GM12864 (cell line): ENCODE measurements around the gene MAP3K3.

ENCODE experiments used
- DNase-seq: peaks from one replicate; pipeline ENCODE4 v3.0.0-alpha.2; 2011; ENCODE audit warnings: low read depth
- H3K4me3 ChIP-seq: 2 replicates; pipeline ENCODE4 v1.5.1; 2011; ENCODE audit warnings: mild to moderate bottlenecking, low read depth, low read length, control low read depth
- TF ChIP-seq, protein P1 (sequence below): IDR thresholded peaks from 2 replicates; pipeline ENCODE4 v1.5.1; 2011; ENCODE audit warnings: low read depth, mild to moderate bottlenecking, moderate library complexity, low read length, control low read depth, inconsistent platforms; ENCODE audit errors: missing control alignments

MAP3K3 gene

DNA sequence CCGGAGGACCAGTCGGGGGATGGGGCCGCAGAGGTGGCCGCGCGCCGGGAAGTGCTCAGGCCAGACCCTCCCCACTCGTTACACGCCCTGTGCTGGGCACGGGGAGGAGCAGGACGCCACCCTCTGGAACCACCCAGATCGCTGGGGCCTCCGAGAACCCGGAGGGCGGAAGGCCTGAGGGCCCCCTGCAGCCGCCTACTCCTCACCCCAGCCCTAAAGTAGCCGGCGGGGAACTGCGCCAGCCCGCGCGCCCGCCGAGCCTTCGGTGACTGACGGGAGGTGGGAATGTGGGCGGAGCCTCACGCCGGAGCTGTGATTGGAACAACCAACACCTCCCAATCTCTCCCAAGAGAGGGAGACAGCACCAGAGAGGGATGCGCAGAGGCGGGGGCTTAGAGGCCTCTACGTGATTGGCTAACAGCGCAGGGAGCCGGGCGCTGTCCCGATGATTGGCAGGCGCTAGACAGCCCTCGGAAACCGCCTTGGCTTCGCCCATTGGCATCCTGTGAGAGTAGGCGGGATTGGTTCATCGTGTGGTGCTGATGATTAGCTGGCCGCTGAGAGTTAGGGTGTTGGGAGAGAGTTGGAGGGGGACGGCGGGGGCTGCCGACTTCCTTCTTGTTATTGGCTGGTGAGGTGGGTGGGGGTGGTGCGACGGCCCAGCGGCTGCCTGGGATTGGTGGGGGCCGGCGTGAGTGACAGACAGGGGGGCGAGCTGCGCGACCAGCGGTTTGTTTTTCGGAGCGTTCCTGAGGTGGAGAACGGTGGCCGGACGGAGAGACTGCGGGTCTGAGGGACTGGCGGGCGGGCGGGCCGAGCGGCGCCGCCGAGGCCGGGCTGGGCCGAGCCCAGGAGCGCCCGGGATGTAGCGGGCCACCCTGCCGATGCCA is at the start of gene MAP3K3:
Gene MAP3K3 (plus strand): TSS at position 734 of the 890 bp plus-strand sequence. CDS start 343 bp downstream, outside the sequence.
- peak; percentile 99 for DNase-seq
- H3K4me3 ChIP-seq: peak within 1 kb of the TSS; percentile 85
- TF ChIP-seq, protein P1, sequence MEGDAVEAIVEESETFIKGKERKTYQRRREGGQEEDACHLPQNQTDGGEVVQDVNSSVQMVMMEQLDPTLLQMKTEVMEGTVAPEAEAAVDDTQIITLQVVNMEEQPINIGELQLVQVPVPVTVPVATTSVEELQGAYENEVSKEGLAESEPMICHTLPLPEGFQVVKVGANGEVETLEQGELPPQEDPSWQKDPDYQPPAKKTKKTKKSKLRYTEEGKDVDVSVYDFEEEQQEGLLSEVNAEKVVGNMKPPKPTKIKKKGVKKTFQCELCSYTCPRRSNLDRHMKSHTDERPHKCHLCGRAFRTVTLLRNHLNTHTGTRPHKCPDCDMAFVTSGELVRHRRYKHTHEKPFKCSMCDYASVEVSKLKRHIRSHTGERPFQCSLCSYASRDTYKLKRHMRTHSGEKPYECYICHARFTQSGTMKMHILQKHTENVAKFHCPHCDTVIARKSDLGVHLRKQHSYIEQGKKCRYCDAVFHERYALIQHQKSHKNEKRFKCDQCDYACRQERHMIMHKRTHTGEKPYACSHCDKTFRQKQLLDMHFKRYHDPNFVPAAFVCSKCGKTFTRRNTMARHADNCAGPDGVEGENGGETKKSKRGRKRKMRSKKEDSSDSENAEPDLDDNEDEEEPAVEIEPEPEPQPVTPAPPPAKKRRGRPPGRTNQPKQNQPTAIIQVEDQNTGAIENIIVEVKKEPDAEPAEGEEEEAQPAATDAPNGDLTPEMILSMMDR: peak; percentile 13

DNA sequence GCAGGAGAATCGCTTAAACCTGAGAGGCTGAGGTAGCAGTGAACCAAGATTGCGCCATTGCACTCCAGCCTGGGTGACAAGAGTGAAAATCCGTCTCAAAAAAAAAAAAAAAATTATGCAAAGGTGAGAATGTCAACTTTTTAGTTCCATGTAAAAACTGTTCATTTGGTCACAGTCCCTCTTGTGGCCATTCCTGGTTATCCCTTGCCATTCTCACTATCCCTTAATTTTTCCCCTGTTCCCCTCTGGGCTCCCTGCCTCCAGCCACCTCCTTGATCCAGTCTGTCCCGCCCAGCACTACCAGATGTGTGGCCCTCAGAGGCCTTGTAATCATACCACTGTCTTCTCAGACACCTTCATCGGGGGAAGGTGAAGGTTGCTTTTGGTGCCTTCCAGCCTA is 48.6 kb upstream of the MAP3K3 start:
- TF ChIP-seq, protein P1: peak; percentile 19
- H3K4me3 ChIP-seq: no peak overlapping the region
- no peak for DNase-seq

DNA sequence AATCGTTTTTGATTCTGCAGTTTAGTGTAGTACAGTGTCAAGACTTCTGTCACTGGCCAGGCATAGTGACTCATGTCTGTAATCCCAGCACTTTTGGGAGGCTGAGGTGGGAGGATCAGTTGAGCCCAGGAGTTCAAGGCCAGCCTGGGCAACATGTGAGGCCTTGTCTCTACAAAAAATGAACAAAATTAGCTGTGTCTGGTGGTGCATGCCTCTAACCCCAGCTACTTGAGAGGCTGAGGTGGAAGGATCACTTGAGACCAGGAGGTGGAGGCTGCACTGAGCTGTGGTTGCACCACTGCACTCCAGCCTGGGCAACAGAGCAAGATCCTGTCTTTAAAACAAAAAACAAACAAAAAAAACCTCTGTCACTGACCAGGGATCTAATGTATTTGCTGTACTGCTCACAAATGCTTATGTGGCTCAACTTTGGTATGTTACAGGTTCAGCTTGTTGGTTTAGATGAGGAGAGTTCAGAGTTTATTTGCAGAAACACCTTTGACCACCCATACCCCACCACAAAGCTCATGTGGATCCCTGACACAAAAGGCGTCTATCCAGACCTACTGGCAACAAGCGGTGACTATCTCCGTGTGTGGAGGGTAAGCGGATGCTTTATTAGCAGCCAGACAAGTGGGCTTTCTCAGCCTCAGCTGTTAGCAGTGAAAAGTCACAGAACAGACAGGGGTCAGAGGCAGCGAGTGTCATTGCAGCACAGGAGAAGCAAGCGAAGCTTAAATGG is 44.0 kb upstream of the MAP3K3 start:
- no peak overlapping the region for H3K4me3 ChIP-seq
- DNase-seq: no peak
- TF ChIP-seq, protein P1: no peak

DNA sequence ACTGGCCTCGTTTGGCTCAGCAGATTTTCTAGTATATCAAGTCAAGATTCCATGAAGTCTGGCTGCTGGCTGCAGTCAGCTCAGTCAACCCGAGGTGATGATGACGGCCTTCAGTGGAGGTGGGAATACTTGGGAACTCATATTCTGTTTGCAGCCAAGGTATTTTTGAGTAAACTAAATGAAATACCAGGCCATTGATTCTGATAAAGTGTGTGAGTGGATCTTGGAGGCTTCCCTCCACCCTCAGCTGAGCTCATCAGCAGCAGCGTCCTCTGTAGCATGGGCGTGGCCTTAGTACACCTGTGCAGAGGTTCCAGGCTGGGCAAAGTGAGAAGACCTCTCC is 43.5 kb upstream of the MAP3K3 start:
- TF ChIP-seq, protein P1: no peak

DNA sequence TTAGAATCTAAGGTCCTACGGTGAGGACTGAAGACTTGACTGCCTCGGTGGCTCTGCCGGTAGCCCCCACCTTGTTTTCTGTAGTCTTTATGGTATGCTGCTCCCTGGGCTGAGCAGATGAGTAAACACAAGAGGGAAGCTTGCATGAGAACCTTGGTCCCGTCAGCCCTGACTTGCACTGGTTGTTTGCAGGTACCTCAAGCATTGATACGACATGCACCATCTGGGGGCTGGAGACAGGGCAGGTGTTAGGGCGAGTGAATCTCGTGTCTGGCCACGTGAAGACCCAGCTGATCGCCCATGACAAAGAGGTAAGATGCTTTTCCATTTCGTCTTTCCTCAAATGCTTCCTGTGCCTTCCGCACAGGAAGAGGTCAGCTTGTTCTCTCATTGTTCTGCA is 42.6 kb upstream of the MAP3K3 start:
- TF ChIP-seq, protein P1: no peak

More for the DNA sequence above, 43.5 kb upstream of the MAP3K3 start:
- no peak for DNase-seq
- H3K4me3 ChIP-seq: no peak overlapping the region

DNA sequence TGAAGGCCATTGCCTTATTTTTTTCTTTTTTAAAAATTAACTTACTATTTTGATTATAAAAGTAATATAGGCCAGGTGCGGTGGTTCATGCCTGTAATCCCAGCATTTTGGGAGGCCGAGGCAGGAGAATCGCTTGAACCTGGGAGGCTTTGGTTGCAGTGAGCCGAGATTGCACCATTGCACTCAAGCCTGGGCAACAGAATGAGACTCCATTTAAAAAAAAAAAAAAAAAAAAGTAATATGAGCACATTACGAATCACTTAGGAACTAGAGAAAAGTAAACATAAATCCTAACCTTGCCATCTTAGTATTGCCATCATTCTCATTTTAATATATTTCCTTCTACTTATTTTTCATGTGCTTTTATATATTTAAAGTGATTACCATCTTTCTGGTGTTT is 34.4 kb upstream of the MAP3K3 start:
- no peak for DNase-seq
- no peak overlapping the region for H3K4me3 ChIP-seq
- TF ChIP-seq, protein P1: no peak

More for the DNA sequence above, 42.6 kb upstream of the MAP3K3 start:
- no peak for DNase-seq
- no peak overlapping the region for H3K4me3 ChIP-seq

DNA sequence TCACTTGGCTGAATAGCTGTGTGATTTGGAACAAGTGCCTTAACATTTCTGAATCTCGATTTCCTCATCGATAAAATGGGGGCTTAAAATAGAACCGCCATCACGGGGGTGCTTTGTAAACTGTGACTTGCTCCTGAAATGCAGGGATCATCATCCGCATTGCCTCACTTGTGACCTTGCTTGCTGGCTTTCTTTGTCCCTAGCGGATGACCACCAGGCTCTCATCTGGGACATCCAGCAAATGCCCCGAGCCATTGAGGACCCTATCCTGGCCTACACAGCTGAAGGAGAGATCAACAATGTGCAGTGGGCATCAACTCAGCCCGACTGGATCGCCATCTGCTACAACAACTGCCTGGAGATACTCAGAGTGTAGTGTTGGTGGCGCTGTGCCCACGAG is 33.4 kb upstream of the MAP3K3 start:
- no peak overlapping the region for H3K4me3 ChIP-seq
- TF ChIP-seq, protein P1: no peak
- no peak for DNase-seq
